Erythroblast (primary cell): ENCODE results near the gene FILIP1L.

Experiments used
- GATA1 ChIP-seq: IDR thresholded peaks from 2 replicates; pipeline ENCODE4 v1.6.1; 2011; ENCODE audit warnings: low read depth, mild to moderate bottlenecking, control low read depth, low read length, moderate library complexity
- POLR2A ChIP-seq: IDR thresholded peaks from 2 replicates; pipeline ENCODE4 v1.6.1; 2011; ENCODE audit warnings: mild to moderate bottlenecking, low read length

DNA sequence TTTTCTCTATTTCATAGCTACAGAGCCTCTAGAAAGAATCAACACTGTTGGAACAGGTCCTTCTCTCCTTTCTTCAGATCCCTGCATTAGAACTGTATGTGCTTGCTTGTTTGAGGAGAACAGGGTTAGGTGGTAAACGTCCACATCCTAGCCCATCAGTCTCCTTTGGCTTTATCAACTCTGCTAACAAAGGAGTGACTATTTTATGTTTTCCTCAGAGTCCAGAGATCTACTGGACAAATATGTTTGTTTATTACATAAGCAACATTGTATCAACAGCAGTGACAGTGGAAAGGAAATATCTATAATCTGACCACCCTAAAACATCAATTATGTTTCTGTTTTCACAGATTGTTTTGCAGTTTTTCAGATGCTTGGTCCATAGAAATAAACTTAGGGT lies 257.0 kb downstream of the FILIP1L start:
- TF ChIP-seq POLR2A (no peak), GATA1 (no peak)
